ENCODE measurements around the gene OBSL1.

OBSL1 gene

GRCh38 chr2:219530048-219530963 is 41.0 kb downstream of the OBSL1 start:
- DNase-seq (ENCODE audit: low spot score) = peak; percentile 90

- DNase-seq (ENCODE audit: low spot score) = no peak
These were observed 43.9 kb downstream of the OBSL1 start for GRCh38 chr2:219527472-219527871.

DNA sequence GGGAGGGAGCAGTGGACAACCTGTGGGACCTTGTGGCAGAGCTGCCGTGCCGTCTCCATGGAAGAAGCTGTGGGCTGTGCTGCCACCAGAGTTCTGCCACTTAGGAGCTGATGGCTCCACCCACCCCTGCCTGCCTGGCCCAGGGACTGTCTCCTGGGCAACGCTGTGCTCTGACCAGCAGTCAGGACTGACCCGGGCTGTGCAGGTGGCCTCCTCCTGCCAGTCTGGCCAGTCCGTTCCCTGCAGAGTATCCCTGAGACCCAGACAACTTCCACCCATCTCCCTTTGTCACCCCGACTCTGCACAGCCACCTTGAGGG is 44.3 kb downstream of the OBSL1 start:
- DNase-seq (ENCODE audit: low spot score) = no peak

GRCh38 chr2:219526320-219527075 is 44.8 kb downstream of the OBSL1 start:
- DNase-seq (ENCODE audit: low spot score) = no peak

DNA sequence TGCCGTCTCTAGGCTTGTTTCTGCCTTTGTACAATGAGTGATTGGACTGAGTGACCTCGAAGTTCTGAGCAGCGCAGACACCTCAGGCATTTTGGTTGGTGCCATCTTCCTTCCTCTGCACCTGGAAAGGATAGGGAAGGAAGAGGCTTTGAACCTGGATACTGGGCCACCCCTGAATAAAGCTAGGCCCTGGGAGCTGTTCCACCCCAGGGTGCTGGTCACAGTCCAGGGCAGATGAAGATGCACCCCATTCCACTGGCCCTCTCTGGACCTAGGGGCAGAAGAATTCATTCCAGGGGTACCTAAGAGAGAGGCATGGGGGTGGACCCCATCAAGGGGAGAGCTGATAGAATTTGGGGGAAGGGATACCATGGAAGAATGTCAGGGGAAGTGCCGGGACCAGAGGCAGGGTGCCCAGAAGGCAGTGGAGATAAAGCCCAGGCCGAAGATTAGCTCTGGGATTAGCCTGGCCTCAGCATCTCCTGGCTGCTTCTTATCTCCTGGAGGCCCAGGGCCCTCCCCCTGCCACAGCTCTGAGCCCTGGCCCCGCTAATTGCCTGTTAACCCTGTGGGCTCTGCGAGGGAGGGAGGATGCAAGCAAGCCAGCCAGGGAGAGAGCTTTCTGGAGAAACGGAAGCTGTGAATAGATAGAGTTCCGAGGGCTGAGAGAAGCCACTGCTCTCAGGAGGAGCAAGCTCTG is 45.7 kb downstream of the OBSL1 start:
- DNase-seq (ENCODE audit: low spot score) = peak; percentile 76

DNA sequence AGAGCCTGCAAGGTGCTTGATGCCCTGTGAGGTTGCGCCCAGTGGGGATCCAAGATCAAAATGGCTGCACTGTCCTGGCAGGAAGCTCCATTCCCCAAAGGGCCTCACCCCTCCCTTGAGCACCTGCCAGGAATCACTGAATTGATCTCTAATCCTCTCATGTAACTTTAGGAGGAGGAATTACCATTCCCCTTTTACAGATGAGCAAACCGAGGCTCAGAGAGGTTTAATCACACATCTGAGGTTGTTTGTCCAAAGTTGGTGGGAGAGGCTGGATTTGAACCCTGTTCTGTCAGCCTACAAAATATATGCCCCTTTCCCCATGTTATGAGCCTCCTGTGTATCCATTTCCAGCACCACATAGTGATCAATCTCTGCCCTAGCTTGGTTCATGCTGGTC is 46.5 kb downstream of the OBSL1 start:
- DNase-seq (ENCODE audit: low spot score) = no peak

DNA sequence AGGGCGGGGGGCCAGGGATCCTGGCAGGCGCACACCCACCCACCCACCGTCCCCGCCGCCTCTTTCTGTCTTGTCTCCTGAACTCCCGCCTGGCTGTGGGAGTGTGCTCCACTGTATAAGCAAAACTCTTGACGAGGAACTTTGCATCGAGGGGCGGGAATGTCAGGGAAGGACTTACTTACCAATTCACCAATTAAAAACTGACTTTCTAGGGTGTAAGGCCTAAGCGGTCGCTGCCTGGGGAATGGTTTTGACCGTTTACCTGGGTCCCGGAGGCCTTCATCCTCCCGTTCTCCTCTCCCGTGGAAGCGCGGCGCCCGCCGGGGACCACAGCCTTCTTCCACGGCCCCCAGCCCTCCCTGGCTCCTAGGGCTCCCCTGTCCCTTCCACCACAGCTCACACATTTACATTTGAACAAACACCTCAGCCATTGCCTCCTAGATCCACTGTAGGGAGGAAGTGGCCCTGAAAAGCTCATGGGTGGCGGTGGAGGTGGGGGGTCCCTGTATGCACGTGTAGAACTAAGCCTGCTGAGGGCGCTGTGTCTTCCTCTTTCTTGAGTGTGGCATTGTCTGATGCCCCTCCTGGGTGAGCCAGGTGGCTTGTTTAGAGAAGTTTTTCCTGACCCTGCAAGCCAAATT is 48.2 kb downstream of the OBSL1 start:
- no peak for DNase-seq (ENCODE audit: low spot score)

DNA sequence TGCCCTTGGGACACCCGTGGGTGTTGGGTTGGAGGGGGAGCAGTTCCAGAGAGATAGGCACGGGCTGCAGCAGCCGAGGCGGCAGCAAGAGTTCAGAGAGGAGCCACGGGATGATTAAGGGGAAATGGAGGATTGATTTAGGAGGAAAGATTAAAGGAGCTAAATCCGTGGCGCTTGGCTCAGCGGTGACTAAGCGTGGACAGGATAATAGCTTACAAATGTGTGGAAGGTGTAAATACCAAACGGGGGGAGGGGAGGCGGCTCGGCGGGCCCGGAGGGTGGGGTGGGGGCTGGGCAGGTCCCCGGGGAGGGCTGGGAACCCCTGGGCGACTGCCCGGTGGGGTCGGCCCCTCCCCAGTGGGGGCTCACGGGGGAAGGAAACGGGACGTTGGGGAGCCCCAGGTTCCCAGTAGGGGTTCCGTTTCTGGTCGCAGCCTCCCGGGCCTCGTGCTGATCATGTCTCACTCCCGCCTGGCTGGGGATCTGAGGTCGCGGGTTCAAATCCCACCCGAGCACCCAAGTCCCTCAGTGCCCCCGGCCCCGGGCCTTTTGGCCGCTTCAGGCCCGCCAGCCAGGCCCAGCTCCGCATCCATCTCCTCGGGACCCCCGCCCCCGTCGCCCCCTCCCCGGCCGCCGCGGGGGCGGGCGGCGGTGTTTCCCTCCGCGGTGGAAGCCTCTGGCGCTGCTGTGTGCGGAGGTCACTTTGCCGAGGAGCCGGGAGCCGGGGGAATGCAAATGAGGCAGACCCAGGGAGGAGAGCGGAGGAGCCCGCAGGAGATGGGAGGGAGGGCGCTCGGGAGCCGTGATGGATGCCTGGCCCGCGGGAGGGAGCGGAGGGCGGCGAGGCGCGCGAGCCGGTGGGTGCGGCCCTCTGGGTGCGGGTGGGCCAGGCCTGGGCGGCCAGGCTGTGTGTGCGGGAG is 49.0 kb downstream of the OBSL1 start:
- DNase-seq (ENCODE audit: low spot score) = peak; percentile 64

DNA sequence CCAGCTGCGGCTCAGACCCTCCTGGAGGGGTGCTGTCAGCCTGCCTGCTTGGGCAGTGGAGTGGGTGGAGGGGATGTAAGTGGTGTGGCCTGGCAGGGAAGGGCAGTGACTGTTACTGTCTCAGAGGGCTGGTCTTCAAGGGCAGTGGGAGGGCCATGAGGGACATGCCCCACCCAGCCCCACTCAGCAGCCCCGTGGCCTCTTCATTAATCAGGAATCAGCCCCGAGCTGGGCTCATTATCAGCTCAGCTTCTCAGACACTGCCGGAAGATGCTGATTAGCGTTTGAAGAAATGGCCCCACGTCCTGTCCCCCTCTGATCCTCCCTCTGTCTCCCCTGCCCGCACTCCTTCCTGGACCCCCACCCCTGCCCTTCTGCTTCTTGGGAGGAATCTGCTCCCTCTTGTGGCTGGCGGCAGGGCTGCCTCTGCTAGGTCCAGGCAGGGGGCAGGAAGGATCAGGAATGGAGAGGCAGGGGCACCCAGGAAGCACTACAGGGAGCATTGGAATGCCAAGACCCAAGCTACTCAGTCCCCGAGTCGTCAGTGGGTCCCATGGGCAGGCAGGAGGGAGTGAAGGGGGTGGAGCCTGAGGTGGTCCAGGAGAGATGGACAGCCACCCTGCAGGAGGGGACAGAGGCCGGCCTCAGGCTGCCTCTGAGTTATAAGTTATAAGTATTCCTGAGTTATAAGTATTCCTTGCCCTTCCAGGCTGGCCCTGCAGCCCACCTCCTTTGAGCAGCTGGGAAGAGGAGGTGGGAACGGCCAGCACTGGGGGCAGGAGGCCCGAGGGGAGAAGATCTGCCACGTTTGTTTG is 50.1 kb downstream of the OBSL1 start:
- peak; percentile 80 for DNase-seq (ENCODE audit: low spot score)

- no peak for DNase-seq (ENCODE audit: low spot score)
These were observed 51.3 kb downstream of the OBSL1 start for GRCh38 chr2:219520079-219520478.

DNA sequence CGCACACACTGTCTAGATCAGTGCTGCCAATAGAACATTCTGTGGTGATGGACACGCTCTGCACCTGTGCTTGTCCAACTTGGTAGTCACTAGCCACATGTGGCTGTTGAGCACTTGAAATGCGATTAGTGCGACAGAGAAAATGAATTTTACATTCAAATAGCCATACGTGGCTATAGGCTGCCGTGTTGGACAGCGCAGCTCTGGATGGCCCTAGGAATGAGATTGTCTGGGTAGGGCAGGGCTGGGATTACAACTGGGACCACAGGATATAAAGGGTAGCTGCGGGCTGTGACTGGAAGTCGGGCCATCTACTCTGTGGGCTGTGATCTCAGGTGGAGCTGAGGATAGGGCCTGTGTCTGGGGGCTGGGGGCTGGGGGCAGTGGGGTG is 51.8 kb downstream of the OBSL1 start:
- no peak for DNase-seq (ENCODE audit: low spot score)

DNA sequence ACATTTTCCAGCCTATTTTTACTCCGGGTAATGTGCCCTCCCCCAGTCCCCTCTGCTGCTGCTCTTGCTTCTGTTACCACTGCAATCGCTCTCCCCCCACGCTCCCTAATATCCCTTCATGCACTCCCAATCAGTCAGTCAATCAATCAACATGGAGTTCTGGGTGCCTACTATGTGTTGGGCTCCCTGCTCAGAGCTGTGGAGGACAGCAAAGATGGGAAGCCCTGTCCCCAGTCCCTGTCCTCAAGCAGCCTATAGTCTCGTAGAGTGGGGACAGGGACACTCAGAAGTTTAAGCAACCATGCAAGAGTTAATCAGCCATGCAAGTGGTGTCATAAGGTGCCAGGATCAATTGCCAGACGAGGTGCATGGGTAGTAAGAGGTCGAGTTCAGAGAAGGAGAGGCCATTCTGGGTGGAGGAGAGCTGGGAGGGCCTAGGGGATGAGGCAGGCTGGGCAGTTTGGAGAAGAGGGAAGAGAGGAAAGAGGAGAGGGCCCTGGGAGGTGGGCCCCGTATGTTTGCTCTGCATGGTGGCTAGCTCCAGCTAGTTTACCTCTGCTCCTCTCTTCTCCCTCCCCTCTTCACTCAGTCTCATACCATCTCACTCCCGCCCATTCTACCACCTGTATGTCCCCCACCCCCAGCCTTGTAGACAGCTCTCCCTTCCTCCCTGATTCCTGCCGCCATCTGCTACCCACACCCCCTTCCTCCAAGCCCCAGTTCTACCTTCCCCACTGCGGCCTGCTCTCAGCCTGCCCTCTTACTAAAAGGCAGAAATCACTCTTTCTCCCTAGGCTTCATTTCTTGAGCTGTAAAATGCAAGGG is 53.2 kb downstream of the OBSL1 start:
- DNase-seq (ENCODE audit: low spot score) = no peak

- DNase-seq (ENCODE audit: low spot score) = no peak
These were observed 54.5 kb downstream of the OBSL1 start for GRCh38 chr2:219516888-219517287.

DNA sequence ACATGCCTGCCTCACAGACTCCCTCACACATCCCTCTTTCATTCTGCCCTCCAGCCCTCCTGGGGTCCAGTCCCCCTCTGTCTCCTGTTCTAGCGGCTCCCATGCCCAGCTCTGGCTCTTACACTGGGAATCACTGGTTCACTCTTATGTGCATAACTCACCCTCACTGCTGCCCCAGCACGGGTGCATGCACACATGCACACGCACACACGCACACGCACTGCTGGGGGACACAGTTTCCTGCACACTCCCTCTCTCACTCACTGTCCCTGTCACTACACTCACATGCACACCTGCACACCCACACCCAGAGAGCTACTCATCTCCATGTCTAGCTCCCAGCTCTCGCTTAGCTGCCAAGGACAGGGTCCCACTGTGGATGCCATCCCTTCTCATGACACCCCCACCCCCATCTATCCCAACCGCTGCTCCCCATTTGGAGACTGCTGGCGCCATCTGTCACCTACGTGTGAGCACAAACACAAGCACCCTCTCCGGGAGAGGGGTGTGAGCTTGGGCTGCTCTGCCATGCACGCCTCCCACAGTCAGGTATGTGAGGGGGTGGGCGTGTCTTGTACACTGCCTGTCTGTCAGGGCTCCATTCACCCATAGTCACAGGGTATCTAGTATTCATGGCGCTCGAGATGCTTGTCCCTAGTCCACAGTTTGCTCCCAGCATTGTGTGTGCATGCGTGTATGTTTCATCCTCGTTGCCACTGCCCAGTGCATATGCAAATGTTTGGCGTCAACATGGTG is 55.3 kb downstream of the OBSL1 start:
- no peak for DNase-seq (ENCODE audit: low spot score)

- DNase-seq (ENCODE audit: low spot score) = no peak
These were observed 56.5 kb downstream of the OBSL1 start for GRCh38 chr2:219514836-219515235.

GRCh38 chr2:219514196-219514761 is 57.1 kb downstream of the OBSL1 start, which contains the start of gene ASIC4:
TSS of gene ASIC4 (plus strand) at chr2:219514482. CDS start at chr2:219514725, 243 bp downstream.
- DNase-seq (ENCODE audit: low spot score) = no peak

GRCh38 chr2:219513787-219514186 is 57.6 kb downstream of the OBSL1 start:
- no peak for DNase-seq (ENCODE audit: low spot score)

GRCh38 chr2:219512524-219513216 is 58.7 kb downstream of the OBSL1 start:
- DNase-seq (ENCODE audit: low spot score) = no peak

Data from D341Med (cell line).